GM12872 (cell line): ENCODE data around the gene ZNF366.

Experiments used
- CTCF ChIP-seq: IDR thresholded peaks from 3 replicates; pipeline ENCODE4 v1.5.1; 2011; ENCODE audit warnings: low read depth, mild to moderate bottlenecking, low read length, moderate library complexity; ENCODE audit not compliant: insufficient read depth

ZNF366 gene

GRCh38 chr5:72440207-72440638 is 67.0 kb downstream of the ZNF366 start:
- no peak for TF ChIP-seq CTCF

- no peak for TF ChIP-seq CTCF
These were observed 68.0 kb downstream of the ZNF366 start for GRCh38 chr5:72439192-72439591.

- TF ChIP-seq CTCF: no peak
These were observed 69.1 kb downstream of the ZNF366 start for GRCh38 chr5:72438141-72438540.

- no peak for TF ChIP-seq CTCF
These were observed 70.3 kb downstream of the ZNF366 start for GRCh38 chr5:72436796-72437471.

GRCh38 chr5:72434781-72435437 is 72.3 kb downstream of the ZNF366 start:
- no peak for TF ChIP-seq CTCF

GRCh38 chr5:72434056-72434780 is 73.0 kb downstream of the ZNF366 start:
- no peak for TF ChIP-seq CTCF

GRCh38 chr5:72433522-72433921 is 73.7 kb downstream of the ZNF366 start:
- TF ChIP-seq CTCF: no peak
